Heart right ventricle (tissue), 16 donors: ENCODE data around the gene KIF26B. TPM values are rescaled to one million over a fixed set of nuclear protein-coding genes. Genes with fewer than 3 reads are reported as not detected.
"Not testable (repeated sequence)": the region's sequence is repeated elsewhere in the genome, so short reads cannot be mapped to it uniquely, and the experiment has no call there.

Experiments
- ATAC-seq, 8 donors: fragments of 200-7000 bp; cut with Tn5 transposase; one replicate each; pipeline ENCODE4 v1.9.1; 2020; ENCODE audit warnings: mild to moderate bottlenecking in 8 of 8, moderate library complexity in 8 of 8, moderate number of reproducible peaks in 1 of 8
- DNase-seq, 2 donors: peaks; one replicate each; pipeline ENCODE4 v3.0.0-alpha.2; 2020
- H3K27ac ChIP-seq, 10 donors: fragments of 200-600 bp; sonication (generic) in 2 of 10; one replicate each; pipeline versions ENCODE4 v1.5.0 to v1.8.0; 2020 to 2022; ENCODE audit warnings: mild to moderate bottlenecking in 3 of 10
- H3K27me3 ChIP-seq, 7 donors: fragments of 200-600 bp; one replicate each; pipeline ENCODE4 v1.8.0; 2021 to 2022; ENCODE audit warnings: mild to moderate bottlenecking in 2 of 7
- H3K36me3 ChIP-seq, 9 donors: fragments of 200-600 bp; sonication (generic) in 1 of 9; one replicate each; pipeline versions ENCODE4 v1.5.0 to v1.8.0; 2020 to 2022; ENCODE audit warnings: mild to moderate bottlenecking in 2 of 9
- H3K4me1 ChIP-seq, 9 donors: fragments of 200-600 bp; sonication (generic) in 1 of 9; one replicate each; pipeline versions ENCODE4 v1.5.0 to v1.8.0; 2020 to 2022; ENCODE audit warnings: mild to moderate bottlenecking in 4 of 9
- H3K4me3 ChIP-seq, 10 donors: fragments of 200-600 bp; sonication (generic) in 2 of 10; one replicate each; pipeline versions ENCODE4 v1.5.0 to v1.8.0; 2020 to 2022; ENCODE audit warnings: mild to moderate bottlenecking in 7 of 10, moderate library complexity in 2 of 10
- H3K9me3 ChIP-seq, 11 donors: fragments of 200-600 bp in 10 of 11; sonication (generic) in 2 of 11; one replicate each; pipeline versions ENCODE4 v1.5.0 to v1.8.0; 2013 to 2022; ENCODE audit warnings: mild to moderate bottlenecking in 2 of 11, control low read depth in 1 of 11, moderate library complexity in 1 of 11
- WGBS, 2 donors: extraction: QIAGEN DNeasy Blood & Tissue Kit; methylation state at CpG; one replicate each; pipeline ENCODE4 v1.1.7; 2013; ENCODE audit warnings: inconsistent platforms in 1 of 2; 5-methylcytosine and 5-hydroxymethylcytosine counted together
- intact Hi-C, 10 donors: fragments of 100-400 bp; cut with DNase I; formaldehyde crosslinking; loops; one replicate each; pipeline versions ENCODE4 v1.11.1 to v1.14.2; 2022
- polyA plus RNA-seq, 2 donors: library from polyadenylated mRNA; stranded (reverse); fragments of 200-250 nt; gene quantifications; one replicate each; pipeline ENCODE4 v1.2.3, GENCODE V29; 2013
- total RNA-seq, 10 donors: library from RNA; stranded (reverse); fragmentation: NEBNext Ultra II Directional in 3 of 10; extraction: Animal tissue kit (Norgen Biotek cat#: 25700) in 3 of 10; gene quantifications; one replicate each; pipeline versions ENCODE4 v1.2.1 to v1.2.4, GENCODE V29; 2021 to 2023
- TF ChIP-seq, protein P1 (sequence below), 9 donors: fragments of 200-600 bp; sonication (generic) in 2 of 9; IDR thresholded peaks; one replicate each; pipeline versions ENCODE4 v1.5.0 to v1.8.0; 2021 to 2022; ENCODE audit warnings: antibody characterized with exemption in 9 of 9, mild to moderate bottlenecking in 5 of 9, moderate library complexity in 1 of 9
- donor health status: Arrhythmogenic right ventricular cardiomyopathy.
- donor health status: ischemic (EF 13 %, LVEDD 7.1; RV severe dilation, severe dysfunction).
- donor health status: healthy with polysubstance abuse.
- donor health status: DM: no; HTN: yes; CAD: no.
- donor health status: DM: no; HTN: no; CAD: no.
- donor health status: ischemic (EF 25% LVEDD 6.9; RV normal size, moderate dysfunction).
- donor health status: ischemic (EF 25% LVEDD 5.7; RV mildly dilated, moderate dysfunction).
- donor health status: healthy.
- donor health status: DM: yes; HTN: yes; CAD: no.
- donor health status: Ischemic cardiomyopathy.
- donor health status: ischemic (EF 35%, LVEDD 5.7; RV mildly dilated, moderate dysfunction).
- donor health status: nonischemic (EF 11% LVEDD 7.7; RV severe dilation, severe dysfunction).
- donor health status: DM: yes; HTN: yes; CAD: no.
- donor health status: PGD.
- donor health status: ischemic (EF 29% LVEDD 5.4; RV normal size, mild dysfunction).
- donor health status: nonischemic (EF 23%, LVEDD 6.1; RV moderate dilation, normal function).

Gene KIF26B
- total and polyA plus RNA-seq, 12 donors, result 0.66 to 8.8 (median 2.8) TPM

DNA sequence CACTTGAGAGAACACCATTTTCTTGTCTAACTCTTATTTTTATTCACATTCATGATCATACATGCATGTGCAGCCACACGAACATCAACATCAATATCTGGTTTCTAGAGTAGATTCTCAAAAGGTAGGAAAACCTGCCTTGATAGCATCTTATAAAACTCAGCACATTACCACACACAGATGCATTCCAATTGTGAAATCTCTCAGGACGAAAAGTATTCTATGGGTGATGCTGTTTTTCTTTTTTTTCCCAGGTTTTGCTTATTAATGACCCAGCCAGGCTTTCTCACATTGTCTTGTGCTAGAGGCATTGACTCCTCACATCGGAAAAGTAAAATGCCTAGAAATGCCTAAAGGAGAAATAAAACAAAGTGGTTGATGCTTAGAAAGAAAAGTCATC is 562.8 kb downstream of the KIF26B start:
- no peak overlapping the region for H3K4me3 ChIP-seq
- intact Hi-C loops, result no loop called here
- H3K9me3 ChIP-seq, result no peaks in the 10 kb centered on the region
- H3K27ac ChIP-seq, result no peak overlapping the region
- H3K4me1 ChIP-seq, result no peaks in the 10 kb centered on the region
- TF ChIP-seq, protein P1, sequence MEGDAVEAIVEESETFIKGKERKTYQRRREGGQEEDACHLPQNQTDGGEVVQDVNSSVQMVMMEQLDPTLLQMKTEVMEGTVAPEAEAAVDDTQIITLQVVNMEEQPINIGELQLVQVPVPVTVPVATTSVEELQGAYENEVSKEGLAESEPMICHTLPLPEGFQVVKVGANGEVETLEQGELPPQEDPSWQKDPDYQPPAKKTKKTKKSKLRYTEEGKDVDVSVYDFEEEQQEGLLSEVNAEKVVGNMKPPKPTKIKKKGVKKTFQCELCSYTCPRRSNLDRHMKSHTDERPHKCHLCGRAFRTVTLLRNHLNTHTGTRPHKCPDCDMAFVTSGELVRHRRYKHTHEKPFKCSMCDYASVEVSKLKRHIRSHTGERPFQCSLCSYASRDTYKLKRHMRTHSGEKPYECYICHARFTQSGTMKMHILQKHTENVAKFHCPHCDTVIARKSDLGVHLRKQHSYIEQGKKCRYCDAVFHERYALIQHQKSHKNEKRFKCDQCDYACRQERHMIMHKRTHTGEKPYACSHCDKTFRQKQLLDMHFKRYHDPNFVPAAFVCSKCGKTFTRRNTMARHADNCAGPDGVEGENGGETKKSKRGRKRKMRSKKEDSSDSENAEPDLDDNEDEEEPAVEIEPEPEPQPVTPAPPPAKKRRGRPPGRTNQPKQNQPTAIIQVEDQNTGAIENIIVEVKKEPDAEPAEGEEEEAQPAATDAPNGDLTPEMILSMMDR (IDR thresholded peaks at IDR 0.05), result no peak
- WGBS, 2 donors, result 93 to 96% methylated on average over 3 of the region's 3 CpGs
- ATAC-seq, result no peak
- H3K36me3 ChIP-seq, result no peaks in the 10 kb centered on the region
- H3K27me3 ChIP-seq, result peaks cover 0 to 4% (median 0%) of the 10 kb centered on the region in 7 donors
- no peak for DNase-seq

DNA sequence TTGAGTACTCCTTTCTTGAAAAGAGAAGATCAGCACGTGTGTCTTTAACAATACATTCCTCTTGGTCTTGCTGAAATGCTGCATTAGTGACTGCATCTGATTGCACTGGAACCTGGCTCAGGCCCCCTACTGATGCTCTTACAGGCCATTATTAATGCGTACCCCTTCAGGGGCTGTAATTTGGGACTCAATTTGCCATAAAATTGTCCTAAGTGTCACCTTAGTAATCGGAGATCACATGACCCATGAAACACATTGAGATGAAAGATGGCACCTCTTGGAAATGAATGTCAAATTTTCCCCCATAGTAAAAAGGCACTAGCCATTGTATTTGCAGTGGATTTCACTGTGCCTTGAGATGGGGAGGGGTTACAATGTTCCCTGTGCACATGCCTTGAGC is 563.3 kb downstream of the KIF26B start:
- ATAC-seq, result no peak
- WGBS, 2 donors, result 86 to 90% methylated on average over 3 of the region's 3 CpGs
- Histone ChIP-seq H3K36me3 (no peaks in the 10 kb centered on the region), H3K27ac (no peak overlapping the region), H3K4me1 (no peaks in the 10 kb centered on the region), H3K4me3 (no peak overlapping the region), H3K9me3 (no peaks in the 10 kb centered on the region), H3K27me3 (peaks cover 0 to 4% (median 0%) of the 10 kb centered on the region in 7 donors)
- TF ChIP-seq, protein P1 (IDR thresholded peaks at IDR 0.05), result no peak
- no peak for DNase-seq
- intact Hi-C loops, result no loop called here

DNA sequence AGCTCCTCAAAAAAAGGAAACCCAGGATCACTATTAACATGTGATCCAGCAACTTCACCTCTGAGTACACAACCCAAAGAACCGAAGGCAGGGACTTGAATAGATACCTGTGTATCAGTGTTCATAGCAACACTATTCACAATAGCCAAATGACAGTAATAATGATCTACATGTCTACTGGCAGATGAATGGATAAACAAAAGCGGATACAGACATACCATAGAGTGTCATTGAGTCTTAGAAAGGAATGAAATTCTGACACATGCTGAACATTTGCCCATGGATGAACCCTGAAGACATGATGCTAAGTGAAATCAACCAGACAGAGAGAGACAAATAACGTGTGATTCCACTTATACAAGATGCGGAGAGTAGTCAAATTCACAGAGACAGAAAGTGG is 564.2 kb downstream of the KIF26B start:
- TF ChIP-seq, protein P1 (IDR thresholded peaks at IDR 0.05), result no peak
- intact Hi-C loops, result no loop called here
- Histone ChIP-seq H3K27me3 (no peaks in the 10 kb centered on the region), H3K4me3 (no peak overlapping the region), H3K27ac (no peak overlapping the region), H3K4me1 (no peaks in the 10 kb centered on the region), H3K36me3 (no peaks in the 10 kb centered on the region), H3K9me3 (no peaks in the 10 kb centered on the region)
- no peak for DNase-seq
- WGBS, 2 donors, result 96% methylated on average over 4 of the region's 4 CpGs
- ATAC-seq, result no peak

DNA sequence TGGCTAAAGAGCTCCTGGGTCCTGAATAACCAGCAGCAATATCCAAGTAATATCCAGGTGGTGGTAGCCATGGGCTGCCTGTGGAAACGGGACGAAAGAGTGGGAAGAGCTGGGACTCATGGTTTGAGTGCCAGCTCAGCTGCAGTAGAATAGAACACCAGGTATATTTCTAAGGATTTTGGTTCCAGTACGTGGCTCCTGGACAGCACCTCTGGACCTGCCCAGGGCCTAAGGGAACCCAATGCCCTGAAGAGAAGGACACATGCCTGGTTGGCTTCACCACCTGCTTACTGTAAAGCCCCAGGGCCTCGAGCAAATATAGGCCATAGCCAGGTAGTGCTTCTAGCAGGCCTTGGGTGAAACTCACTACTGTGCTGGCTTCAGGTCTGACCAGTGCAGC is 566.7 kb downstream of the KIF26B start:
- H3K4me1 ChIP-seq, result no peaks in the 10 kb centered on the region
- H3K27me3 ChIP-seq, result no peaks in the 10 kb centered on the region
- TF ChIP-seq, protein P1 (IDR thresholded peaks at IDR 0.05), result no peak
- H3K9me3 ChIP-seq, result peaks cover 0 to 17% (median 0%) of the 10 kb centered on the region in 11 donors
- H3K4me3 ChIP-seq, result no peak overlapping the region
- 81 to 95% methylated on average over 4 of the region's 4 CpGs for WGBS, 2 donors
- intact Hi-C loops, result no loop called here
- H3K36me3 ChIP-seq, result no peaks in the 10 kb centered on the region
- H3K27ac ChIP-seq, result no peak overlapping the region
- ATAC-seq (no peak), DNase-seq (no peak)

DNA sequence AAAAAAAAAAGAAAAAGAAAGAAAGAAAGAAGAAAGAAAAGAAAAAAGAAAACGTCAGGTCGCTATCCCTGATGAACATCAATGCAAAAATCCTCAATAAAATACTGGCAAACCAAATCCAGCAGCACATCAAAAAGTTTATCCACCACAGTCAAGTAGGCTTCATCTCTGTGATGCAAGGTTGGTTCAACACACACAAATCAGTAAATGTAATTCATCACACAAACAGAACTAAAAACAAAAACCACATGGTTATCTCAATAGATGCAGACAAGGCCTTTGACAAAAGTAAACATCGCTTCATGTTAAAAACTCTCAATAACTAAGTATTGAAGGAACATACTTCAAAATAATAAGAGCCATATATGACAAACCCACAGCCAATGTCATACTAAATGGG is 573.2 kb downstream of the KIF26B start:
- H3K27me3 ChIP-seq, intact Hi-C loops, H3K27ac ChIP-seq, H3K4me3 ChIP-seq, H3K36me3 ChIP-seq, DNase-seq, H3K4me1 ChIP-seq, ATAC-seq: not testable (repeated sequence)
- WGBS, 2 donors, result 95 to 96% methylated on average over 3 of the region's 3 CpGs
- peaks cover 0 to 66% (median 6%) of the 10 kb centered on the region in 11 donors for H3K9me3 ChIP-seq
